HuH-7 (cell line): ENCODE data around the gene HMG20B.
"Not testable (repeated sequence)": the region's sequence is repeated elsewhere in the genome, so short reads cannot be mapped to it uniquely, and the experiment has no call there.

Source experiments
- DNase-seq: peaks from one replicate; pipeline ENCODE4 v3.0.0; 2011; ENCODE audit warnings: low spot score

The HMG20B gene

GRCh38 chr19:3584036-3584802 is 11.5 kb downstream of the HMG20B start:
- DNase-seq: not testable (repeated sequence)

- DNase-seq: no peak
Observed at GRCh38 chr19:3585301-3586126, 12.8 kb downstream of the HMG20B start, which contains the start of gene GIPC3. GIPC3 (plus strand) TSS chr19:3585478; CDS start chr19:3585598, 120 bp downstream.

GRCh38 chr19:3586127-3586626 is 13.4 kb downstream of the HMG20B start:
- peak; percentile 68 for DNase-seq

GRCh38 chr19:3586707-3587346 is 14.1 kb downstream of the HMG20B start:
- DNase-seq: no peak

GRCh38 chr19:3589439-3589838 is 16.7 kb downstream of the HMG20B start:
- DNase-seq: no peak

- no peak for DNase-seq
Observed at GRCh38 chr19:3589949-3590348, 17.2 kb downstream of the HMG20B start.

- no peak for DNase-seq
Observed at GRCh38 chr19:3590991-3591659, 18.4 kb downstream of the HMG20B start.

- no peak for DNase-seq
Observed at GRCh38 chr19:3591876-3592613, 19.3 kb downstream of the HMG20B start.

GRCh38 chr19:3593156-3593555 is 20.4 kb downstream of the HMG20B start:
- no peak for DNase-seq

- no peak for DNase-seq
Observed at GRCh38 chr19:3595521-3596061, 22.8 kb downstream of the HMG20B start.

- peak; percentile 86 for DNase-seq
Observed at GRCh38 chr19:3599776-3600187, 27.0 kb downstream of the HMG20B start.

GRCh38 chr19:3601021-3601420 is 28.3 kb downstream of the HMG20B start:
- DNase-seq: no peak

GRCh38 chr19:3603121-3603811 is 30.5 kb downstream of the HMG20B start:
- DNase-seq: no peak

- DNase-seq: no peak
Observed at GRCh38 chr19:3604227-3604986, 31.7 kb downstream of the HMG20B start.

GRCh38 chr19:3604987-3605343 is 32.2 kb downstream of the HMG20B start:
- no peak for DNase-seq

- no peak for DNase-seq
Observed at GRCh38 chr19:3605361-3605760, 32.6 kb downstream of the HMG20B start.

GRCh38 chr19:3605770-3606169 is 33.0 kb downstream of the HMG20B start:
- no peak for DNase-seq

GRCh38 chr19:3606174-3606689 is 33.5 kb downstream of the HMG20B start:
- no peak for DNase-seq

GRCh38 chr19:3606690-3607289 is 34.0 kb downstream of the HMG20B start, which contains the start of gene TBXA2R:
TBXA2R (minus strand) TSS chr19:3606875; CDS start chr19:3600634, 6,241 bp downstream.
- DNase-seq: peak; percentile 67
